Measurements from ENCODE around the gene GBA3. TPM values are rescaled to one million over a fixed set of nuclear protein-coding genes. Genes with fewer than 3 reads are reported as not detected.

The GBA3 gene
- polyA plus RNA-seq, 1 experiment = not detected

DNA sequence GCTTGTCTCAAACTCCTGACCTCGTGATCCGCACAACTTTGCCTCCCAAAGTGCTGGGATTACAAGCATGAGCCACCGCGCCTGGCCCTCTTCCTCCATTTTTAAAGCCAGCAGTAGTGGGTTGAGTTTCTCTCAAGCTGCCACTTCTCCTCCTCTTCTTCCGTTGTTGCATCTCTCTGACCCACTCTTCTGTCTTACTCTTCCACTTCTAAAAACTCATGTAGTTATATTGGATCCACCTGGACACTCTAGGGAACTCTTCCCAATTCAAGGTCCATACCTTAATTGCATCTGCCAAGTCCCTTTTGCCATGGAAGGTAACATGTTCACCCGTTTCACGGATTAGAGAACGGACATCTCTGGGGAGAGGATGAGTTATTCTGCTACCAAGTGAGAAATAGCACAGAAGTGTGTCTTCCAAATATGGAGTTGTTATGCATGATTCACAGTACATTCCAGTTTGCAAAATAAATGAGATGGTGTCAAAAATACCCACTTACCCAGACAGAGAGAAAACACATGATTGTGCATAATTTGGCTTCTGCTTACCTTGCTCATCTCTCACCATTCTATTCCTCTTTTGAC, 51.8 kb downstream of the GBA3 start:
- Histone ChIP-seq H3K4me3 (ENCODE audit: low read depth, low read length) (no peak overlapping the region), H3K27me3 (ENCODE audit: control insufficient read depth, insufficient read depth, low read length) (no peaks in the 10 kb centered on the region), H3K36me3 (ENCODE audit: control insufficient read depth, insufficient read depth, low read length) (no peaks in the 10 kb centered on the region)
- ChIA-PET POLR2A (no interaction called here), CTCF (no interaction called here)
- no peak for DNase-seq (ENCODE audit: low read depth)
- TF ChIP-seq, protein P1, sequence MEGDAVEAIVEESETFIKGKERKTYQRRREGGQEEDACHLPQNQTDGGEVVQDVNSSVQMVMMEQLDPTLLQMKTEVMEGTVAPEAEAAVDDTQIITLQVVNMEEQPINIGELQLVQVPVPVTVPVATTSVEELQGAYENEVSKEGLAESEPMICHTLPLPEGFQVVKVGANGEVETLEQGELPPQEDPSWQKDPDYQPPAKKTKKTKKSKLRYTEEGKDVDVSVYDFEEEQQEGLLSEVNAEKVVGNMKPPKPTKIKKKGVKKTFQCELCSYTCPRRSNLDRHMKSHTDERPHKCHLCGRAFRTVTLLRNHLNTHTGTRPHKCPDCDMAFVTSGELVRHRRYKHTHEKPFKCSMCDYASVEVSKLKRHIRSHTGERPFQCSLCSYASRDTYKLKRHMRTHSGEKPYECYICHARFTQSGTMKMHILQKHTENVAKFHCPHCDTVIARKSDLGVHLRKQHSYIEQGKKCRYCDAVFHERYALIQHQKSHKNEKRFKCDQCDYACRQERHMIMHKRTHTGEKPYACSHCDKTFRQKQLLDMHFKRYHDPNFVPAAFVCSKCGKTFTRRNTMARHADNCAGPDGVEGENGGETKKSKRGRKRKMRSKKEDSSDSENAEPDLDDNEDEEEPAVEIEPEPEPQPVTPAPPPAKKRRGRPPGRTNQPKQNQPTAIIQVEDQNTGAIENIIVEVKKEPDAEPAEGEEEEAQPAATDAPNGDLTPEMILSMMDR (IDR thresholded peaks at IDR 0.05; ENCODE audit: insufficient read depth, low read depth, low read length) = no peak

DNA sequence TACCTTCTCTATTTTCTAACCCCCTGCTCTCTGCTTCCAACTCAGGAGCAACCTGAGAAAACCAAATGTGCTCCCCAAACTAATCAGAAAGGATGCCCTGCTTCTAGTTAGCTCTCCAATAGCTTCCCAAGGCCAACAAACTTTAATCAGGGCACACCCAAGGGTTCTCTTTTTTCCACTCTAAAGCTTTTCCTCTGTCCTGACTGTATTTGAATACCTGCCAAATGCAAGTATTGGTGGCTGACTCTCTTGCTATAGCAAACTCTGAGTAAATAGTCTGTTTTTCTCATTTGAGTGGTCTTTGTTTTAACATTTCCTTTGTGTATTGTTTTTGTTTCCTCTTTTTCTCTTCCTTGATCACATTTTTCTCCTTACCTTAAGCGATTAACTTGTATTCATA, 52.5 kb downstream of the GBA3 start:
- ChIA-PET POLR2A (no interaction called here), CTCF (interaction anchor here (1.0 kb wide), 1 partner anchor 33 kb away, joined by 3 read pairs; no protein-coding TSS in a partner anchor)
- H3K36me3 ChIP-seq (ENCODE audit: control insufficient read depth, insufficient read depth, low read length) = no peaks in the 10 kb centered on the region
- TF ChIP-seq, protein P1 (IDR thresholded peaks at IDR 0.05; ENCODE audit: insufficient read depth, low read depth, low read length) = no peak
- no peaks in the 10 kb centered on the region for H3K27me3 ChIP-seq (ENCODE audit: control insufficient read depth, insufficient read depth, low read length)
- no peak for DNase-seq (ENCODE audit: low read depth)
- H3K4me3 ChIP-seq (ENCODE audit: low read depth, low read length) = no peak overlapping the region

DNA sequence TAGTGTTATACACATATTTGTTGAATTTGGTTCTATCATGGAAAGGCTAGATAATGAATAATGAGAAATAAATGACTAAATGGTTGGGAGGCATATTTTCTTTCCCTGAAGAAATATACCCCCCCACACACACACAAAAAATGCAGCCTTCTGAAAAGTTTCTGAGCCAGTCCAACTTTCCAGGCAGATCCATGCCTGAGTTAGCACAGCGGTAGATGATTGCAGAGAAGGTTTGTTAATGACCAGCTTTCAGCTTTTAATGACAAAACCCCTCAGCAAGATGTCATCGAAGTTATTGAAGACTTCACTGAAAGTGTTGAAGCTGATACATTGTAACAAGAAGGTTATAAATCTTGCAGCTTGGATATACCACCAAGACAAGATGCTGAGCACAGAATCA, 61.4 kb downstream of the GBA3 start:
- TF ChIP-seq, protein P1 (IDR thresholded peaks at IDR 0.05; ENCODE audit: insufficient read depth, low read depth, low read length) = no peak
- Histone ChIP-seq H3K27me3 (ENCODE audit: control insufficient read depth, insufficient read depth, low read length) (no peaks in the 10 kb centered on the region; the same call in 1 of the 2 replicates), H3K36me3 (ENCODE audit: control insufficient read depth, insufficient read depth, low read length) (no peaks in the 10 kb centered on the region), H3K4me3 (ENCODE audit: low read depth, low read length) (no peak overlapping the region)
- no peak for DNase-seq (ENCODE audit: low read depth)
- ChIA-PET POLR2A (no interaction called here), CTCF (no interaction called here)

DNA sequence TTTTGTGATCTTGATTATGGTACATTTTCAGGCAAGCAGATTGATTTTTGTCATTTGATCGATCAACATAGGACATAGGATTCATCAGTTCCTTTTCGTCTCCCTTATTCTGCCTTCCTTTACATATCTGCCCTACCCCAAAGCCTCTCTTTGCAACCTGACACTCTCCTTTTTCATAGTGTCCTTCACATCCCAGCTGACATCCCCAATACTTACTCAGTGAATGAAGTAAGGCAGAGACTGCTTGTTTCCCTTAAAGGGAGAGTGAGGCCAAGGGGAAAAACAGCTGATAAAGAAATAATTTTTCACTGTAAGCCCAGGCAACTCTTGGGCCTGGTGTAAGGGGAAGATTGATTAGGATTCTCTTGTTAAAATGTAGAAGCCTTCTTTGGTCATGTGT, 69.8 kb downstream of the GBA3 start:
- CTCF ChIA-PET = interaction anchor here (0.8 kb wide), 1 partner anchor 14 kb away, joined by 3 read pairs; no protein-coding TSS in a partner anchor
- no peak overlapping the region for H3K4me3 ChIP-seq (ENCODE audit: low read depth, low read length)
- POLR2A ChIA-PET = no interaction called here
- DNase-seq (ENCODE audit: low read depth) = no peak
- TF ChIP-seq, protein P1 (IDR thresholded peaks at IDR 0.05; ENCODE audit: insufficient read depth, low read depth, low read length) = no peak
- no peaks in the 10 kb centered on the region for H3K36me3 ChIP-seq (ENCODE audit: control insufficient read depth, insufficient read depth, low read length)
- no peaks in the 10 kb centered on the region; the same call in 1 of the 2 replicates for H3K27me3 ChIP-seq (ENCODE audit: control insufficient read depth, insufficient read depth, low read length)

GRCh38 chr4:22764183-22764582, 71.4 kb downstream of the GBA3 start:
- no peaks in the 10 kb centered on the region for H3K36me3 ChIP-seq (ENCODE audit: control insufficient read depth, insufficient read depth, low read length)
- H3K4me3 ChIP-seq (ENCODE audit: low read depth, low read length) = no peak overlapping the region
- POLR2A ChIA-PET = no interaction called here
- CTCF ChIA-PET = no interaction called here
- TF ChIP-seq, protein P1 (IDR thresholded peaks at IDR 0.05; ENCODE audit: insufficient read depth, low read depth, low read length) = no peak
- no peaks in the 10 kb centered on the region for H3K27me3 ChIP-seq (ENCODE audit: control insufficient read depth, insufficient read depth, low read length)
- DNase-seq (ENCODE audit: low read depth) = no peak

All from BJ (cell line).